NCI-H774 (cell line): ENCODE measurements around the gene ARID4B.
"Not testable (repeated sequence)": the region's sequence is repeated elsewhere in the genome, so short reads cannot be mapped to it uniquely, and the experiment has no call there.

Experiments used
- DNase-seq: peaks from one replicate; lab custom pipeline; 2025; lab: John Stamatoyannopoulos, UW

ARID4B gene

GRCh38 chr1:235160383-235160956 lies 167.5 kb downstream of the ARID4B start:
- no peak for DNase-seq

DNA sequence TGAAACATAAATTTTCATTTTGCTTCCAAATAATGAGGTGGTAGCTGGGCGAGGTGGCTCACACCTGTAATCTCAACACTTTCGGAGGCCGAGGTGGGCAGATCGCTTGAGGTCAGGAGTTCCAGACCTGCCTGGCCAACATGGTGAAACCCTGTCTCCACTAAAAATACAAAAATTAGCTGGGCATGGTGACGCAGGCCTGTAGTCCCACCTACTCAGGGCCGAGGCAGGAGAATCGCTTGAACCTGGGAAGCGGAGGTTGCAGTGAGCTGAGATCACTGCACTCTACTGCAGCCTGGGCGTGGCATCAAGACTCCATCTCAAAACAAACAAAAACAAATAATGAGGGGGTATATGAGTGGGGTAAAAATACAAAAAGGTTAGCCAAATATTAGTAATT lies 168.0 kb downstream of the ARID4B start:
- DNase-seq = not testable (repeated sequence)

DNA sequence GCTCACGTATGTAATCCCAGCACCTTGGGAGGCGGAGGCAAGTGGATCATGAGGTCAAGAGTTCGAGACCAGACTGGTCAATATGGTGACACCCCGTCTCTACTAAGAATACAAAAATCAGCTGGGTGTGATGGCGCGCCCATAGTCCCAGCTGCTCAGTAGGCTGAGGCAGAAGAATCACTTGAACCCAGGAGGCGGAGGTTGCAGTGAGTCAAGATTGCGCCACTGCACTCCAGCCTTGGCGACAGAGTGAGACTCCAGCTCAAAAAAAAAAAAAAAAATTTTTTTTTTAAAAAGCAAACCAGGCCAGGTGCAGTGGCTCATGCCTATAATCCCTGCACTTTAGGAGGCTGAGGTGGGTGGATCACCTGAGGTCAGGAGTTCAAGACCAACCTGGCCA lies 168.7 kb downstream of the ARID4B start:
- not testable (repeated sequence) for DNase-seq

DNA sequence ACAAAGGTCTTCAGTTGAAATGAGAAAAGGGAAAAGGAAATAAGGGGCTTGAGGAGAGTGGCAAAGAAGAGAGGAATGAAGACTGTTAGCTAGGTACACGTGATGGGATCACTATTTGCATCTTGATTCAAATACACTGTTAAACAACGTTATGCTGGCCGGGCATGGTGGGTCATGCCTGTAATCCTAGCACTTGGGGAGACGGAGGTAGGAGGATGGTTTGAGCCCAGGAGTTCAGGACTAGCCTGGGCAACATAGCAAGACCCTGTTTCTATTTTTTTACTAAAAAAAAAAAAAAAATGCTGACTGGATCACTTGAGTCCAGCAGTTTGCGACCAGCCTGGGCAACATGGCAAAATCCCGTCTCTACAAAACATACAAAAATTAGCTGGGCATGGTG lies 169.3 kb downstream of the ARID4B start:
- no peak for DNase-seq

- no peak for DNase-seq
These were observed 170.8 kb downstream of the ARID4B start for GRCh38 chr1:235157150-235157549.

- no peak for DNase-seq
These were observed 171.2 kb downstream of the ARID4B start for GRCh38 chr1:235156740-235157139.

GRCh38 chr1:235156265-235156664 lies 171.7 kb downstream of the ARID4B start:
- DNase-seq = no peak

- no peak for DNase-seq
These were observed 175.7 kb downstream of the ARID4B start for GRCh38 chr1:235152235-235152634.

- no peak for DNase-seq
These were observed 176.9 kb downstream of the ARID4B start for GRCh38 chr1:235151033-235151432.

DNA sequence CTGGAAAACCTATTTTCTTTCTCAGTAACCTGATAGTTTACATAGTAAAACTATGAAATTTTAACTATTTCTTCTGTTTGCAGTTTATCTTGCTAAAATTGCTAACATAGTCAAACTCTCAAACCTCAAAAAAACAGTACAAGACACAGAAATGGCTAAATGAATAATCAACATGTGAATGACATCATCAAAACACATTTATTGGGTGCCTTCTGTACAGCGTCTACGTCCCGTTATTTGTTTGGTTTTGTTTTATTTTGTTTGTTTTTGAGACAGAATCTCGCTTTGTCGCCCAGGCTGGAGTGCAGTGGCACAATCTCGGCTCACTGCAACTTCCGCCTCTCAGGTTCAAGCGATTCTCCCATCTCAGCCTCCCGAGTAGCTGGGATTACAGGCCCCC lies 178.2 kb downstream of the ARID4B start:
- no peak for DNase-seq

- no peak for DNase-seq
These were observed 180.7 kb downstream of the ARID4B start for GRCh38 chr1:235147269-235147668.

DNA sequence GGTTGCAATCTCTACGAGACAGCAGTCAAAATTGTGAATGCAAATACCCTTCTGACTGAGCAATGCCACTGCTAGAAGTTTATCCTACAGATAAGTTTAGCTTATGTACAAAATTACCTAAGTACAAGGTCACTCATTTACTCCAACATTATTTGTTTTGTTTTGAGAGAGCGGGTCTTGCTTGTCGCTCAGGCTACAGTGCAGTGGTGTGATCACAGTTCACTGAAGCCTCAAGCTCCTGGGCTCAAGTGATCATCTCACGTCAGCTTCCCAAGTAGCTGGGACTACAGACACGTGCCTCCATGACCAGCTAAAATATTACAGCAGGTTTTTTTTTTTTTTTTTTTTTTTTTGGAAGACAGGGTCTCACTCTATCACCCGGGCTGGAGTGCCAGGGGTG lies 182.3 kb downstream of the ARID4B start:
- no peak for DNase-seq

GRCh38 chr1:235142991-235143390 lies 185.0 kb downstream of the ARID4B start:
- DNase-seq = no peak

GRCh38 chr1:235139315-235139714 lies 188.7 kb downstream of the ARID4B start:
- no peak for DNase-seq

GRCh38 chr1:235138821-235139220 lies 189.2 kb downstream of the ARID4B start:
- DNase-seq = no peak

DNA sequence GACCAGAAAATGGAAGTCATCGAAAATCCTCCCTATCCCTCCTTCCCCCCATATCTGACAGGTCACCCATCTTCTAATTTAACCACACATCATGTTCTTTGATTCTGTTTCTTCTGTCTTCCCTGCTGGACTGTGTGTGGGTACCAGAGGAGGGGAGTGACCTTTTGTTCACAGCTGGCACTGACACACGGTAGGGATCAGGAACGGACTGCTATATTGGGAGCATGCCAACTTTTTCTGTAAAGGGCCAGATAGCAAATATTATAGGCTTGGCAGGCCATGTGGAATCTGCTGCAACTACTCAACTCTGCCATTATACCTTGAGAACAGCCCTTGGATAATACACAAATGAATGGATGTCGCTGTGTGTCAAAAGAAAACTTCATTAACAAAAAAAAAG lies 191.9 kb downstream of the ARID4B start:
- DNase-seq = no peak

- no peak for DNase-seq
These were observed 193.8 kb downstream of the ARID4B start for GRCh38 chr1:235134171-235134570.

- no peak for DNase-seq
These were observed 194.9 kb downstream of the ARID4B start for GRCh38 chr1:235133086-235133485.

DNA sequence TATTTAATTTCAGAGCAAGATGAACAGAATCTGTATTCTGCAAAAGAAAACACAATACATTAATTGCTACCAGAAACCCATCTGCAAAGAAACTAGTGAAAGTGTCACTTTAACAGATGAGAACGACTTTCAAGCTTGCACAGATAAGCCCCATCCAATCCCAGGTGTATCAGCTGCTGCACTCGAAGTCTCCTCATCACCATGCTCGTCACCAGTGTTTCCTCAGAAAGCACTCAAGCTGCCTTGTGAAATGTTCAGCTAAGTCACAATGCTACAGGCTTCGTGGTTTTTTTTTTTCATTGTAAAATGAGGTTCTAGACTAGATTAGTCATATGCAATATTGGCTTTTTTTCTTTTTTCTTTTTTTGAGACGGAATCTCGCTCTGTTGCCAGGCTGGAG lies 196.0 kb downstream of the ARID4B start:
- no peak for DNase-seq

- no peak for DNase-seq
These were observed 197.2 kb downstream of the ARID4B start for GRCh38 chr1:235130766-235131270.

GRCh38 chr1:235129774-235130570 lies 198.0 kb downstream of the ARID4B start:
- DNase-seq = no peak

DNA sequence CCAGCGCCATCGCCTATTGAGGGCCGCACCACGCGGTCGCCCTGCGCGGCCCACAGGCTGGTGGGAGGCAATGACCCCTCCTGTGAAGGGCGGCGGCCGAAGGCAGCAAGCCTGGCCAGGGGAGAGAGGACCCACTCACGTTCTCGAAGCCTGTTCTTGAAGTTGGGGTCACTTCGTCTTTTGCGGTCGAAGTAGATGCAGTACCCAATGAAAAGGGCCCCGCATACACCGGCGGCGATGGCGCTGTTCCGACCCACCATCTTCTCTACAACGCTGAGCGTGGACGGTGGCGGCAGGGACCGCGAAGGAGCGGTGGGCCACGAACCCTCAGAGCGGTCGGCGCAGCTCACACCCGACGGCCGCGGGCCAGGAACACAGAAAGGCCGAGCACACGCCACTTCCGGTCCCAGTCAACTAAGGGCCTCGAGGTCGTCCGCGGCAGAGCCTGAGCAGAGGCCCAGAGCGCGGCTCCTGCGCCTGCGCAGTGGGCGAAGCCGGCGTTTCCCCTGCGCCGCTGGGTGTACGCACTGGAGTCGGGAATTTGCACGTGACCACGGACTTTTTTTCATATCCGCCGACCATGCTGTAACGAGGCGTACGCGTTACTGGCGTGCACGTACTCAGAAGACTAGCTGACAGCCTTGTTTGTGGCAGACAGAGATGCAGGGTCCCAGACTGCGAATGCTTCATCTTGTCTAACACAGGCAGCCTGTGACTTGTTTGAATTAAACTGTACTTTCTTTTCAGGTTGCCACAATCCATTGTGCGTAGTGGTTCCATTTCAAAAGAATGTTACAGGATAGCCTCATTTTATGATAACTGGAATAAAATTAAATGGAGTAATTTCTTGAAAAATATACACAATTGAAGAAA lies 199.3 kb downstream of the ARID4B start, which contains the start of gene TOMM20:
TOMM20 (minus strand) TSS at position 382 of the 873 bp plus-strand sequence; CDS start at position 260, 122 bp downstream.
- peak; percentile 99 for DNase-seq
